Tibial artery (tissue), 4 donors: ENCODE results near the gene HUNK.
A peak's percentile ranks its signal among the peaks of the same experiment; 100 is the strongest.
"Not testable (repeated sequence)": the region's sequence is repeated elsewhere in the genome, so short reads cannot be mapped to it uniquely, and the experiment has no call there.

Source experiments
- DNase-seq, 2 donors: peaks; one replicate each; pipeline ENCODE4 v3.0.0-alpha.2; 2019
- H3K27ac ChIP-seq, 2 donors: fragments of 200-600 bp; sonication (generic) in 1 of 2; 1 replicate in 1 of 2; 2 replicates in 1 of 2; pipeline ENCODE4 v1.5.1; 2018 to 2019; ENCODE audit warnings: mild to moderate bottlenecking in 1 of 2
- H3K27me3 ChIP-seq, 2 donors: fragments of 200-600 bp; sonication (generic) in 1 of 2; one replicate each; pipeline versions ENCODE4 v1.5.1 to v1.6.0; 2016 to 2019
- H3K36me3 ChIP-seq, 3 donors: fragments of 200-600 bp; sonication (generic) in 2 of 3; one replicate each; pipeline ENCODE4 v1.5.1; 2016 to 2019; ENCODE audit warnings: mild to moderate bottlenecking in 2 of 3
- H3K4me1 ChIP-seq, 4 donors: fragments of 200-600 bp; sonication (generic) in 2 of 4; 1 replicate in 3 of 4; 2 replicates in 1 of 4; pipeline ENCODE4 v1.5.1; 2016 to 2019
- H3K4me3 ChIP-seq, 2 donors: fragments of 200-600 bp; sonication (generic) in 1 of 2; 1 replicate in 1 of 2; 2 replicates in 1 of 2; pipeline ENCODE4 v1.5.1; 2018 to 2019; ENCODE audit warnings: mild to moderate bottlenecking in 2 of 2
- H3K9me3 ChIP-seq, 3 donors: fragments of 200-600 bp; sonication (generic) in 1 of 3; one replicate each; pipeline ENCODE4 v1.5.1; 2016 to 2019
- CTCF ChIP-seq, 2 experiments: fragments of 200-600 bp in 1 of 2; fragments of 450-650 bp in 1 of 2; IDR thresholded peaks; one replicate each; pipeline ENCODE4 v1.5.1; 2017 to 2019; ENCODE audit warnings: antibody characterized with exemption in 2 of 2, mild to moderate bottlenecking in 1 of 2, moderate library complexity in 1 of 2
- intact Hi-C: fragments of 100-400 bp; cut with DNase I; formaldehyde crosslinking; loops from one replicate; pipeline ENCODE4 v1.15.0; 2023; ENCODE audit warnings: low total_unique reads

Gene HUNK

GRCh38 chr21:31862078-31862477, 10.7 kb upstream of the HUNK start:
- Histone ChIP-seq H3K4me3 (no peak overlapping the region), H3K27ac (no peak overlapping the region), H3K27me3 (peaks cover 0 to 12% of the 10 kb centered on the region in 2 donors), H3K4me1 (peaks cover 0 to 9% (median 3%) of the 10 kb centered on the region in 4 donors), H3K36me3 (no peaks in the 10 kb centered on the region), H3K9me3 (no peaks in the 10 kb centered on the region)
- intact Hi-C loops, result no loop called here
- DNase-seq, result no peak
- TF ChIP-seq CTCF (IDR thresholded peaks at IDR 0.05), result no peak

- Histone ChIP-seq H3K4me1 (peaks cover 0 to 9% (median 3%) of the 10 kb centered on the region in 4 donors), H3K27me3 (peaks cover 0 to 15% of the 10 kb centered on the region in 2 donors), H3K36me3 (no peaks in the 10 kb centered on the region), H3K27ac (no peak overlapping the region), H3K4me3 (no peak overlapping the region), H3K9me3 (no peaks in the 10 kb centered on the region)
- TF ChIP-seq CTCF (IDR thresholded peaks at IDR 0.05), result no peak
- no peak for DNase-seq
- intact Hi-C loops, result no loop called here
Observed at GRCh38 chr21:31865429-31865970, 7.3 kb upstream of the HUNK start.

DNA sequence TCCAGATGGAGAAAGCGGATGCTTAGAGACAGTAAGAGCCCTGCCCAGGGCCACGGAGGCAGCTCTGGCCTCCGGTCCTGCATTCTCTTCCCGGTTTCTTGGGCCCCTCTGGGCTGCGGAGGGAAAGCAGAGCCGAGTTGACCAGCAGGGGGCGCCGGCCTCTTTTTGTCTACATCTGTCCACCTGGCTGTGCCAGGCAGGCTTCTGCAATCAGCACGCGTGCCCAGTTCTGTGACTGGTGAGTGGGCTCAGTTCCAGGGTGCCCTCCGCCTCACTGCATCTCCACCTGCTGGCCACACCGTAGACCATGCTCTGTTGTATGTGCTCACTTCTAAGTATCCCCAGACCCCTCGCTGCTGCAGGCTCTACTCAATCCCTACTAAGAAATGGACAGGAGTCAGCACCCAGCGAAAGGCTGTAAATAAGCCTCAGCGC, 6.7 kb upstream of the HUNK start:
- peaks cover 0 to 9% (median 3%) of the 10 kb centered on the region in 4 donors for H3K4me1 ChIP-seq
- no peak overlapping the region for H3K27ac ChIP-seq
- no peaks in the 10 kb centered on the region for H3K9me3 ChIP-seq
- intact Hi-C loops, result loop anchor here (2.0 kb wide), 1 partner anchor 393 kb away; no protein-coding TSS in a partner anchor
- H3K36me3 ChIP-seq, result no peaks in the 10 kb centered on the region
- no peak overlapping the region for H3K4me3 ChIP-seq
- TF ChIP-seq CTCF (IDR thresholded peaks at IDR 0.05), result peak; percentile 76 to 86
- peaks cover 0 to 10% of the 10 kb centered on the region in 2 donors for H3K27me3 ChIP-seq
- peak; percentile 75 to 88 for DNase-seq

- intact Hi-C loops, result no loop called here
- peaks cover 0 to 36% (median 25%) of the 10 kb centered on the region in 4 donors for H3K4me1 ChIP-seq
- H3K9me3 ChIP-seq, result no peaks in the 10 kb centered on the region
- no peak overlapping the region for H3K4me3 ChIP-seq
- no peak overlapping the region for H3K27ac ChIP-seq
- TF ChIP-seq CTCF (IDR thresholded peaks at IDR 0.05), result no peak
- H3K36me3 ChIP-seq, result no peaks in the 10 kb centered on the region
- no peak for DNase-seq
- H3K27me3 ChIP-seq, result peaks cover 0 to 34% of the 10 kb centered on the region in 2 donors
Observed at GRCh38 chr21:31869750-31870149, 3.1 kb upstream of the HUNK start.

DNA sequence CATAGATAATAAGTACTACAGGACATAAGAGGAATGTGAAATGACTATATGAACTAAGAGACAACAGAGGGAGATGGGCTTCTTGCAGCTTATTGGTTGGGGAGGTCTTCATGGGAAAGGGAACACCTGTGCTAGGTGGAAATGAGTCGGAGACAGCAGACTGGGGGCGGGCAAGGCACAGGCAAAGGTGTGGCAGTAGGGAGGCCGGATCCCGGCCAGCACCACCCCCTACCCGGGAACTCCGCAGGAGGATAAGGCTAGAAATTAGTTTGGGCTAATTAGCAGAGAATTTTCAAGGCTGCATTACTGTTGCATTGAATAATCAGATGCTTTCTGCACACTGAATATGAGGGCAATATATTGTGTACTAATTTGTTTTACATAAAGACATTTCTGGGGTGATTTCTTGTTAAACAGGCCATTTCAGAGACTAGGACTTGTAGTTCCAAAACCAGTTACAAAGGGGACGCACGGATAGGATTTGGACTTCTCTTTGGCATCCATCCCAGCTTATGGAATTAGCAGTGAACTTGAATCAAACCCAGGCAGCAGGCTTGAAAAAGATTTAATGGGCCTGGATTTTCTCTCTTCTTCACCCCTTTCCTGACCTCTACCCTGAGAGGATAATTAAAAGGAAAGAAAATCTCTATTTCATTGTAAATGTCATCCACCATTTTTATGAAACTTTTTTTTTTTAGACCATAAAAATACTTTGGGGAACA, 2.2 kb upstream of the HUNK start:
- Histone ChIP-seq H3K4me1 (peaks cover 0 to 43% (median 32%) of the 10 kb centered on the region in 4 donors), H3K27ac (no peak overlapping the region), H3K4me3 (no peak overlapping the region), H3K9me3 (no peaks in the 10 kb centered on the region), H3K36me3 (no peaks in the 10 kb centered on the region), H3K27me3 (peaks cover 0 to 38% of the 10 kb centered on the region in 2 donors)
- no peak for DNase-seq
- TF ChIP-seq CTCF (IDR thresholded peaks at IDR 0.05), result no peak
- intact Hi-C loops, result no loop called here

DNA sequence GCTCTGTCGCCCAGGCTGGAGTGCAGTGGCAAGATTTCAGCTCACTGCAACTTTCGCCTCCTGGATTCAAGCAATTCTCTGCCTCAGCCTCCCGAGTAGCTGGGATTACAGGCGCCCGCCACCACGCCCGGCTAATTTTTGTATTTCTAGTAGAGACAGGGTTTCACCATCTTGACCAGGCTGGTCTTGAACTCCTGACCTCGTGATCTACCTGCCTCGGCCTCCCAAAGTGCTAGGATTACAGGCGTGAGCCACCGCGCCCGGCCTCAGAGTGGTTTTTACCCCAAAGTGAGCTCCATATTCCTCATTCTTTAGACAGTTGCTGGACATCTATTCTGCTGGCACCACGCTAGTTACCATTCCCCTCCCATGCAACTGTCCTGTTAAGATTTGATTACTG, 1.4 kb upstream of the HUNK start:
- Histone ChIP-seq H3K27me3 (peaks cover 0 to 40% of the 10 kb centered on the region in 2 donors), H3K4me1 (peaks cover 0 to 41% (median 35%) of the 10 kb centered on the region in 4 donors)
- H3K4me3 ChIP-seq, H3K27ac ChIP-seq, H3K9me3 ChIP-seq, DNase-seq, intact Hi-C loops, H3K36me3 ChIP-seq: not testable (repeated sequence)
